Measurements from ENCODE around the gene TPCN1.

TPCN1 gene

GRCh38 chr12:113316155-113316554, 94.9 kb downstream of the TPCN1 start:
- H3K4me3 ChIP-seq (ENCODE audit: low read depth, low read length) = no peak overlapping the region
- DNase-seq (ENCODE audit: low read depth, low spot score) = no peak
- TF ChIP-seq CTCF (IDR thresholded peaks at IDR 0.05; ENCODE audit: low read depth, low read length) = peak; percentile 13
- in situ Hi-C loops (cut with HindIII; ENCODE audit: low sequenced_read_pairs) = no loop called here

GRCh38 chr12:113317122-113317521, 95.9 kb downstream of the TPCN1 start:
- TF ChIP-seq CTCF (IDR thresholded peaks at IDR 0.05; ENCODE audit: low read depth, low read length) = no peak
- no peak for DNase-seq (ENCODE audit: low read depth, low spot score)
- no peak overlapping the region for H3K4me3 ChIP-seq (ENCODE audit: low read depth, low read length)
- in situ Hi-C loops (cut with HindIII; ENCODE audit: low sequenced_read_pairs) = no loop called here

GRCh38 chr12:113318046-113318656, 96.9 kb downstream of the TPCN1 start:
- no peak for TF ChIP-seq CTCF (IDR thresholded peaks at IDR 0.05; ENCODE audit: low read depth, low read length)
- DNase-seq (ENCODE audit: low read depth, low spot score) = no peak
- H3K4me3 ChIP-seq (ENCODE audit: low read depth, low read length) = no peak overlapping the region
- in situ Hi-C loops (cut with HindIII; ENCODE audit: low sequenced_read_pairs) = no loop called here

GRCh38 chr12:113318900-113319628, 97.8 kb downstream of the TPCN1 start:
- no peak overlapping the region for H3K4me3 ChIP-seq (ENCODE audit: low read depth, low read length)
- DNase-seq (ENCODE audit: low read depth, low spot score) = no peak
- in situ Hi-C loops (cut with HindIII; ENCODE audit: low sequenced_read_pairs) = no loop called here
- no peak for TF ChIP-seq CTCF (IDR thresholded peaks at IDR 0.05; ENCODE audit: low read depth, low read length)

- no peak overlapping the region for H3K4me3 ChIP-seq (ENCODE audit: low read depth, low read length)
- TF ChIP-seq CTCF (IDR thresholded peaks at IDR 0.05; ENCODE audit: low read depth, low read length) = no peak
- DNase-seq (ENCODE audit: low read depth, low spot score) = no peak
- in situ Hi-C loops (cut with HindIII; ENCODE audit: low sequenced_read_pairs) = no loop called here
Measured at GRCh38 chr12:113320401-113320800, 99.1 kb downstream of the TPCN1 start.

GRCh38 chr12:113322343-113322742, 101.1 kb downstream of the TPCN1 start:
- H3K4me3 ChIP-seq (ENCODE audit: low read depth, low read length) = no peak overlapping the region
- in situ Hi-C loops (cut with HindIII; ENCODE audit: low sequenced_read_pairs) = no loop called here
- no peak for TF ChIP-seq CTCF (IDR thresholded peaks at IDR 0.05; ENCODE audit: low read depth, low read length)
- DNase-seq (ENCODE audit: low read depth, low spot score) = peak; percentile 50

All from astrocyte of the spinal cord (primary cell).